Measurements from ENCODE around the gene CLSTN3. TPM values are rescaled to one million over a fixed set of nuclear protein-coding genes. Genes with fewer than 3 reads are reported as not detected.

Gene CLSTN3
- total and polyA plus RNA-seq, 2 of the 13 experiments (the other 11 are each of a cell fraction or from before 2014, with no cell fraction given): 26.2 to 94.1 TPM

GRCh38 chr12:7123806-7124522, 6.2 kb upstream of the CLSTN3 start (continued):
- no peak for TF ChIP-seq NONO (IDR thresholded peaks at IDR 0.05)
- peak; percentile 71 for TF ChIP-seq NONO (CRISPR knock-in tag; conservative IDR thresholded peaks at IDR 0.05)
- TF ChIP-seq MED1 (CRISPR knock-in tag; IDR thresholded peaks at IDR 0.05): peak; percentile 87
- no peak for TF ChIP-seq ZGPAT (CRISPR knock-in tag; IDR thresholded peaks at IDR 0.05)
- TF ChIP-seq ZNF891 (CRISPR knock-in tag; IDR thresholded peaks at IDR 0.05): no peak
- TF ChIP-seq JUN (CRISPR knock-in tag; IDR thresholded peaks at IDR 0.05): 0 out of 2 replicates have a peak, but pooled peaks have one; percentile 46
- no peak for TF ChIP-seq SOX6 (IDR thresholded peaks at IDR 0.05)
- TF ChIP-seq SOX6 (CRISPR knock-in tag; IDR thresholded peaks at IDR 0.05): peak; percentile 63
- TF ChIP-seq ZNF790 (CRISPR knock-in tag; IDR thresholded peaks at IDR 0.05; ENCODE audit: borderline replicate concordance): no peak
- peak; percentile 86 for TF ChIP-seq NCOA2 (CRISPR knock-in tag; IDR thresholded peaks at IDR 0.05)
- TF ChIP-seq FOXP4 (CRISPR knock-in tag; IDR thresholded peaks at IDR 0.05): peak; percentile 38; the same call in 1 of the 2 replicates
- TF ChIP-seq HNF4G (IDR thresholded peaks at IDR 0.05; ENCODE audit: borderline replicate concordance, low read depth, low read length): peak; percentile 97
- peak; percentile 91; the same call in 1 of the 2 replicates for TF ChIP-seq HNF4G (CRISPR knock-in tag; IDR thresholded peaks at IDR 0.05; ENCODE audit: borderline replicate concordance, low read depth)

Data from HepG2 (cell line).